ENCODE results near the gene CACNA1G.

Gene CACNA1G

DNA sequence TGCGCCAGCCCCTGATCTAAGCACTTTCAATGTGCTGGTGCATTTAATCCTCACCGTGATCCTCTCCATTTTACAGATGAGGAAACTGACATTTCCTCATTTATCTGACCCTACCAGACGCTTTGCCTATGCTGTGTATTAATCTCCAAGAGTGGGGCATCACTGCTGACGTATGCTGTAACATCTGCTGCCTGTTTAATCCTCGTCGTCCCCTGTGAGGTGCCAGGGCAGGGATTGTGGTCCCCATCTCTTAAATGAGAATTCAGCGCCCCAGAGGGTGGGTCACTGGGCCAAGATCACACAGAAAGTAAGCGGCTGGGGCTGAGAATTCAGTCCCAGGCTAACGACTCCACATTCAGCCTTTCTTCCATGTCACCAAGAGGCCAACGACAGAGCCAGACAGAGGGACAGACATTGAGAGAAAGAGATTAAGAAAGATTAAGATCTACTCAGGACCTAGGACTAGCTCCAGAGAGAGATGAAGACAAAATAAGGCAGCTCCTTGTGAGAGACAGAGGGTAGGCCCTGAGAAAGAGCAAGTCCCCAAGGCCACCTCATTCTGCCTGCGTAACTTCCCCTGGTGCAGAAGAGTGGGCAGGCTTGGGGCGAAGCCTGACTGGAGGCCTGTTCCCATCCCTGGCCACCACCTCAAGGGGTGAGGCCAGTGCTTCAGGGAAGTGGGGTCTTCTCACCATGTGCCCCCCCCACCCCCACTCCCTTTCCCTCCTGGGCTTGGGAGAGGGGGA lies 13.5 kb downstream of the CACNA1G start:
- TF ChIP-seq TAF1 (IDR thresholded peaks at IDR 0.05; ENCODE audit: borderline replicate concordance, insufficient read depth, low read length) (no peak), REST (IDR thresholded peaks at IDR 0.05; ENCODE audit: insufficient read depth in 1 of 2, low read depth in 2 of 2, low read length in 2 of 2) (no peak), POLR2AphosphoS5 (IDR thresholded peaks at IDR 0.05; ENCODE audit: low read depth, low read length) (no peak), SIN3A (IDR thresholded peaks at IDR 0.05; ENCODE audit: borderline replicate concordance, insufficient read depth, low read length) (no peak), FOXP2 (optimal IDR thresholded peaks at IDR 0.05; ENCODE audit: borderline replicate concordance, extremely low read depth, extremely low read length, insufficient read depth) (no peak)

DNA sequence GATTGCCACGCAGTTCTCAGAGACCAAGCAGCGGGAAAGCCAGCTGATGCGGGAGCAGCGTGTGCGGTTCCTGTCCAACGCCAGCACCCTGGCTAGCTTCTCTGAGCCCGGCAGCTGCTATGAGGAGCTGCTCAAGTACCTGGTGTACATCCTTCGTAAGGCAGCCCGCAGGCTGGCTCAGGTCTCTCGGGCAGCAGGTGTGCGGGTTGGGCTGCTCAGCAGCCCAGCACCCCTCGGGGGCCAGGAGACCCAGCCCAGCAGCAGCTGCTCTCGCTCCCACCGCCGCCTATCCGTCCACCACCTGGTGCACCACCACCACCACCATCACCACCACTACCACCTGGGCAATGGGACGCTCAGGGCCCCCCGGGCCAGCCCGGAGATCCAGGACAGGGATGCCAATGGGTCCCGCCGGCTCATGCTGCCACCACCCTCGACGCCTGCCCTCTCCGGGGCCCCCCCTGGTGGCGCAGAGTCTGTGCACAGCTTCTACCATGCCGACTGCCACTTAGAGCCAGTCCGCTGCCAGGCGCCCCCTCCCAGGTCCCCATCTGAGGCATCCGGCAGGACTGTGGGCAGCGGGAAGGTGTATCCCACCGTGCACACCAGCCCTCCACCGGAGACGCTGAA lies 15.2 kb downstream of the CACNA1G start:
- TF ChIP-seq SIN3A (IDR thresholded peaks at IDR 0.05; ENCODE audit: borderline replicate concordance, insufficient read depth, low read length) (no peak), TAF1 (IDR thresholded peaks at IDR 0.05; ENCODE audit: borderline replicate concordance, insufficient read depth, low read length) (no peak), REST (IDR thresholded peaks at IDR 0.05; ENCODE audit: insufficient read depth in 1 of 2, low read depth in 2 of 2, low read length in 2 of 2) (no peak), POLR2AphosphoS5 (IDR thresholded peaks at IDR 0.05; ENCODE audit: low read depth, low read length) (no peak), FOXP2 (optimal IDR thresholded peaks at IDR 0.05; ENCODE audit: borderline replicate concordance, extremely low read depth, extremely low read length, insufficient read depth) (no peak)

DNA sequence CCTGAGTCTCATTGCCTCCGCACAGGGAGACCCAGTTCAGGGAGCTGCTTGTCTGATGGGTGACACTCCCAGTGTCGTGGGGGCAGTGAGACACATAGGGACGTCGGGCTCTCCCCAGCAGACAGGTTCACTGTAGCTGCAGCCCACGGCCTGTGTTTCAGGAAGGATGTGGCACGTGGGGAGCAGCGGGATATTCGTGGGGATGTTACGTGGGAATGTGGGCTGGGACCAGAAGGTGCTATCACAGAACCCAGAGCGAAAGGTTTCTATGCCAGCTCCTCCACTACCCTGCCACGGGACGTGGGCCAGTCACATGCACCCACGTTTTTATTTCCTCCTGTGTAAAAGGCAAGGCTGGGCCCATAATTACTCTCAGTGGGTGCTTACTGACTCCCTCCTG lies 16.3 kb downstream of the CACNA1G start:
- TF ChIP-seq REST (IDR thresholded peaks at IDR 0.05; ENCODE audit: insufficient read depth in 1 of 2, low read depth in 2 of 2, low read length in 2 of 2) (no peak), SIN3A (IDR thresholded peaks at IDR 0.05; ENCODE audit: borderline replicate concordance, insufficient read depth, low read length) (no peak), TAF1 (IDR thresholded peaks at IDR 0.05; ENCODE audit: borderline replicate concordance, insufficient read depth, low read length) (no peak), FOXP2 (optimal IDR thresholded peaks at IDR 0.05; ENCODE audit: borderline replicate concordance, extremely low read depth, extremely low read length, insufficient read depth) (no peak), POLR2AphosphoS5 (IDR thresholded peaks at IDR 0.05; ENCODE audit: low read depth, low read length) (no peak)

DNA sequence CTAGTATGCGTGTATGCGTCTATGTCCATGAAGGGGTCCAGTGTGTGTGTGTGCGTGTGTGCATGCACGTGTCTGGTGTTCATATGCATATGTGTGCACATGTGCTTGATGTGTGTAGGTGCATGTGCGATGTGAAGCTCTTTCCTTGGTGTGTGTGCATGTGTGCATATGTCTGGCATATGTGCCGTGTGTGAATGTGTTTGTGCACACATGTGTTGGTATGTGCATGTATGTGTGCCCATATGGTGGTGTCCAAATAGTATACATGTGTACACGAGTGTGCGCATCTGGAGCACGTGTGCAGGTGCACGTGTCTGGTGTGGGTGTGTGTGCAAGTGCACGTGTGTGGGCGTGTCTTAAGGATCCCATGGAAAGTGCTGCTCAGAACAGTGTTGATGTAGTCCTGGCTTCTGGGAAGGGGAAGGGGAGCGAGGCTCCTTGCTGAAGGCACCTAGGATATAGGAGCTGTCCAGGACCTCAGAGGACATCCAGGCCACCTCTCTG lies 17.0 kb downstream of the CACNA1G start:
- TF ChIP-seq TAF1 (IDR thresholded peaks at IDR 0.05; ENCODE audit: borderline replicate concordance, insufficient read depth, low read length): no peak
- TF ChIP-seq FOXP2 (optimal IDR thresholded peaks at IDR 0.05; ENCODE audit: borderline replicate concordance, extremely low read depth, extremely low read length, insufficient read depth): no peak
- no peak for TF ChIP-seq POLR2AphosphoS5 (IDR thresholded peaks at IDR 0.05; ENCODE audit: low read depth, low read length)
- TF ChIP-seq SIN3A (IDR thresholded peaks at IDR 0.05; ENCODE audit: borderline replicate concordance, insufficient read depth, low read length): no peak
- TF ChIP-seq REST (IDR thresholded peaks at IDR 0.05; ENCODE audit: insufficient read depth in 1 of 2, low read depth in 2 of 2, low read length in 2 of 2): no peak

Measured in PFSK-1 (cell line).